Measurements from ENCODE around the gene THAP10.

THAP10 gene

DNA sequence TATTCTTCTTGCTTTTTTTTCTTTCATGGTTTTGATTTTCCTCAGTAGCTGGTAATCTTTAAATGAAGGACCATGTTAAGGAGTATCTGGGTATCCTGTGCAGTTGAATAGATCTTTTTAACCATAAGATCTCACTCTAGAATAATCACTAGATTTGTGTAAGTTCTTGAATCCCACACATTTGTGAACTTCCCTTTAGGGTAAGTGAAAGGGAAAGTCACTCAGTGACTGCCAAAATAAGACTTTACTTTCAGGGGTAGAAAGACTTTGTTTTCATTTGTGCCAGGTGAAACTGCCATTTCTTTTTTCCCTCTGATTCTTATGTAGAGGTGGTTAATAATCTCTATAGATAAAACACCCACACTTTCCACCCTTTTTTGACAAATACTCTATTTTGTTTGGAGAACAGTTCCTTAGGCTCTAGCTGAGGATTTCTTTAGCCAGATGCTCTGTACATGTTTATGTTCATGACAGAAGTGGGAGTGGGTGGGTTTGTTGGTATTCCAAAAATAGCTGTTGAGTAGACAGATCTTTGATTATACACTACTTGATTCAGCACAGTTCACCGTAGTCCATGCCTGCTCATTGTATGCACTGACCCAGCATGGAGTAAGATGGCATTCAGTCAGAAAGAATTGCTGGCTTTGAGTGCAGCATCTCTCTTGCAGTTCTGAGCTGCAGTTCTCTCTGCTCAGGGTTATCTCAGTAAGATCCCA, 28.9 kb upstream of the THAP10 start:
- Histone ChIP-seq H3K4me3 (ENCODE audit: insufficient read depth, low read depth, low read length) (no peak overlapping the region), H3K4me1 (ENCODE audit: control insufficient read depth, insufficient read depth, low read length) (no peaks in the 10 kb centered on the region), H3K27ac (ENCODE audit: insufficient read depth, low read depth, low read length, poor library complexity, severe bottlenecking) (no peak overlapping the region), H3K27me3 (ENCODE audit: control insufficient read depth, insufficient read depth, low read length, poor library complexity, severe bottlenecking) (no peaks in the 10 kb centered on the region), H3K36me3 (ENCODE audit: control insufficient read depth, insufficient read depth, low read length) (no peaks in the 10 kb centered on the region), H3K9me3 (ENCODE audit: control insufficient read depth, low read length) (no peaks in the 10 kb centered on the region)
- 81 to 88% methylated on average over 1 of the region's 1 CpG for WGBS, 2 experiments

DNA sequence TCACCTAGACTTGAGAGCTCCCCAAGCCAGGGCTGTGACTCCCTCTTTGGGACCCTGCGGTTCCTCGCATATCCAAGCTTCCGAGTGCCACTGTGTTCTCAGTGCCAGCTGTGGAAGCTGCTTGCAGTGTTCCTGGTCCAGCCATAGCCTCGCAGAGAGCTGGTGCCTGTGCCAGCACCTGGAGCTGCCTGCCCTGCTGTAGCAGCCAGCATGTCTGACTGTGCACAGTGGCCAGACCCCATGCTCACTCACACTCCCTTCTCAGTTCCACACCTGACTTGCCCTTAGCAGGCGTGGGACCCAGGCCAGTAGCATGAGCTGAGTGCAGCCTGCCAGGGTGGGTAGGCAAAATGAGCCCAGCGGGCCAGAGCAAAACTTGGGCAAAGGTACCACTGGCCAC, 25.7 kb upstream of the THAP10 start:
- Histone ChIP-seq H3K4me3 (ENCODE audit: insufficient read depth, low read depth, low read length) (no peak overlapping the region), H3K9me3 (ENCODE audit: control insufficient read depth, low read length) (no peaks in the 10 kb centered on the region), H3K27ac (ENCODE audit: insufficient read depth, low read depth, low read length, poor library complexity, severe bottlenecking) (no peak overlapping the region), H3K27me3 (ENCODE audit: control insufficient read depth, insufficient read depth, low read length, poor library complexity, severe bottlenecking) (no peaks in the 10 kb centered on the region), H3K36me3 (ENCODE audit: control insufficient read depth, insufficient read depth, low read length) (no peaks in the 10 kb centered on the region), H3K4me1 (ENCODE audit: control insufficient read depth, insufficient read depth, low read length) (no peaks in the 10 kb centered on the region)
- whole genome bisulfite sequencing, 2 experiments: 93 to 94% methylated on average over 6 of the region's 6 CpGs

DNA sequence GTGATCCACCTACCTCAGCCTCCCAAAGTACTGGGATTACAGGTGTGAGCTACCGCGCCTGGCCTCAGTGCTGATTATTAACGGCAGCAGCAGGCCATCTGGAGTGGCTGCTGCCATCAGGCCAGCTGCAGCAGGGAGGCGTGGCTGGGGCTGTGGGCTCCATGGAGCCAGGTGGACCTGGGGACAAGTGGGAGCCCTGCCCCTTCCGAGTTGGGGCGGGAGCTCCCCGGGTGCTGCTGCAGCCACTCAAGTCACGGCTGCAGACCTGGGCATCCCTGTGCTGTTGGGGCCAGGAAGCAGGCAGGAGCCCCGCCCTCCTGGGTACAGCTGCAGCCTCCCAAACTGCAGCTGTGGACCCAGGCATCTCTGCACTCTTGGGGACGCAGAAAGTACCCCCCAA, 24.3 kb upstream of the THAP10 start:
- Histone ChIP-seq H3K4me3 (ENCODE audit: insufficient read depth, low read depth, low read length) (no peak overlapping the region), H3K27ac (ENCODE audit: insufficient read depth, low read depth, low read length, poor library complexity, severe bottlenecking) (no peak overlapping the region), H3K36me3 (ENCODE audit: control insufficient read depth, insufficient read depth, low read length) (no peaks in the 10 kb centered on the region), H3K27me3 (ENCODE audit: control insufficient read depth, insufficient read depth, low read length, poor library complexity, severe bottlenecking) (no peaks in the 10 kb centered on the region), H3K4me1 (ENCODE audit: control insufficient read depth, insufficient read depth, low read length) (no peaks in the 10 kb centered on the region), H3K9me3 (ENCODE audit: control insufficient read depth, low read length) (no peaks in the 10 kb centered on the region)
- WGBS, 2 experiments: 90 to 94% methylated on average over 10 of the region's 10 CpGs

DNA sequence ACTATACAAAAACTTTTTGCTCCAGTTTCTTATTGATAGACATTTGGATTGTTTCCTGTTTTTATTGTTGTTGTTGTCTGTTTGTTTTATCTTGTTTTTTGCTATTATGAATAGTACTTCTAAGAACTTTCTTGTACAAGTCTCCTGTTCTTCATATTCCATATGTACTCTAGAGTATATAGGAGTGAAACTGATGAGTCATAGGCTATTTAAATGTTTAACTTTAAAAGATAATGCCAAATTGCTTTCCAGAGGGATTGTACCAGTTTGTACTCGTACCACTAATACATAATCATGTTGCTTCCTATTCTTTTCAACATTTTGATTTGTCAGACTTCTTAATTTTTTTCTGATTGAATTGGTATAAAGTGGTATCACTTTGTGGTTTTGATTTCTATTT, 20.0 kb upstream of the THAP10 start:
- Histone ChIP-seq H3K9me3 (ENCODE audit: control insufficient read depth, low read length) (no peaks in the 10 kb centered on the region), H3K27me3 (ENCODE audit: control insufficient read depth, insufficient read depth, low read length, poor library complexity, severe bottlenecking) (no peaks in the 10 kb centered on the region), H3K27ac (ENCODE audit: insufficient read depth, low read depth, low read length, poor library complexity, severe bottlenecking) (no peak overlapping the region), H3K4me3 (ENCODE audit: insufficient read depth, low read depth, low read length) (no peak overlapping the region), H3K36me3 (ENCODE audit: control insufficient read depth, insufficient read depth, low read length) (peaks cover 16% of the 10 kb centered on the region), H3K4me1 (ENCODE audit: control insufficient read depth, insufficient read depth, low read length) (no peaks in the 10 kb centered on the region)
- 100% methylated on average over 1 of the region's 1 CpG; no CpG with 5 or more reads in 1 of the 2 experiments for WGBS, 2 experiments

DNA sequence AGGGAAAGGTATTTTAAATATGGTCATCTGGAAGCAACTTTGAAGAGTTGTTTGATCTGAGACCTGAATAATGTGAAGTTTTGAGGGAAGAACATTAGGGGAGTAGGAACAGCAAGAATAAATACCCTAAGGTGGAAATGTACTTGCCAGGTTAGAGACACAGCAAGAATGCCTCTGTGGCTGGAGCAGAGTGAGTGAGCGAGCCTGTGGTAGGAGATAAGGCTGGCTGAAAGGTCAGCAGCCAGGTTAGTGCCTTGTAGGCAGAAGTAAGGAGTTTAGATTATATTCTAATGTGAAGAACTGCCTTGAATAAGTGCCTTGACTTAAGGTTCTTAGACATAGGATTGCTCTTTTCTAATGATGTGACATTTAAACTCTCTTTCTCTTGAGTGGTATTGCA, 18.7 kb upstream of the THAP10 start:
- WGBS, 2 experiments: 92 to 95% methylated on average over 1 of the region's 1 CpG
- Histone ChIP-seq H3K4me3 (ENCODE audit: insufficient read depth, low read depth, low read length) (no peak overlapping the region), H3K4me1 (ENCODE audit: control insufficient read depth, insufficient read depth, low read length) (no peaks in the 10 kb centered on the region), H3K9me3 (ENCODE audit: control insufficient read depth, low read length) (no peaks in the 10 kb centered on the region), H3K36me3 (ENCODE audit: control insufficient read depth, insufficient read depth, low read length) (peaks cover 23% of the 10 kb centered on the region), H3K27ac (ENCODE audit: insufficient read depth, low read depth, low read length, poor library complexity, severe bottlenecking) (no peak overlapping the region), H3K27me3 (ENCODE audit: control insufficient read depth, insufficient read depth, low read length, poor library complexity, severe bottlenecking) (no peaks in the 10 kb centered on the region)

DNA sequence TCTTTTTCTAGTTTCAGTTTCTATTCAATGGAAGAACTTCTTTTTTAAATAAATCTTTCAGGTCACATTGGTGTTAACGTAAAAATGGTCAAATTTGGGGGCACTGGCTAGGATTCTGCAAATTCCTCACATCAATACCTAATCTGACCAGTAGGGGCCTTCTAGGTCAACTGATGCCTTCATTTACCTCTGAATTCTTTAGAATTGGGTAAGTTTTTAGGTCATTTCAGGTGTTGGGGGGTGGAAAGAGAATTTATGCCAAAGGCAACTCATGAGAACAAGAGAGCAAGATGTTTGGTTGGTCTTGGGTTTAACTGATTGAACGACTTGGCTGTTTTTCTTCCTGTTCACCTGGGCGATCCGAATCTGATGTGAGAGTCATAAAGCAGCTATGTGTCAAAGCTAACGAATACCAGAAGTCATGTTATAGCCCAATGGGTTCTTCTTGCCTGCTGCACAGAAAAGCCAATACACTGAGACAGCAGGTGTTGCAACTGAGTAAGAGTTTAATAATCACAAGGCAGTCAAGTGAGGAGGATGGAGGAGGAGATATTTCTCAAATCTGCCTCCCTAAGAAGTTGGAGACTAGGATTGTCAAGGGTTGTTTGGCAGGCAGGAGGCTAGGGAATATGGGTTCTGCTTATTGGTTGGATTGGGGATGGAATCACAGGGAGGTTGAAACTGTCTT, 15.7 kb upstream of the THAP10 start:
- Histone ChIP-seq H3K4me3 (ENCODE audit: insufficient read depth, low read depth, low read length) (no peak overlapping the region), H3K36me3 (ENCODE audit: control insufficient read depth, insufficient read depth, low read length) (peaks cover 23% of the 10 kb centered on the region), H3K27me3 (ENCODE audit: control insufficient read depth, insufficient read depth, low read length, poor library complexity, severe bottlenecking) (no peaks in the 10 kb centered on the region), H3K4me1 (ENCODE audit: control insufficient read depth, insufficient read depth, low read length) (no peaks in the 10 kb centered on the region), H3K27ac (ENCODE audit: insufficient read depth, low read depth, low read length, poor library complexity, severe bottlenecking) (no peak overlapping the region), H3K9me3 (ENCODE audit: control insufficient read depth, low read length) (no peaks in the 10 kb centered on the region)
- WGBS, 2 experiments: 96 to 98% methylated on average over 5 of the region's 5 CpGs

DNA sequence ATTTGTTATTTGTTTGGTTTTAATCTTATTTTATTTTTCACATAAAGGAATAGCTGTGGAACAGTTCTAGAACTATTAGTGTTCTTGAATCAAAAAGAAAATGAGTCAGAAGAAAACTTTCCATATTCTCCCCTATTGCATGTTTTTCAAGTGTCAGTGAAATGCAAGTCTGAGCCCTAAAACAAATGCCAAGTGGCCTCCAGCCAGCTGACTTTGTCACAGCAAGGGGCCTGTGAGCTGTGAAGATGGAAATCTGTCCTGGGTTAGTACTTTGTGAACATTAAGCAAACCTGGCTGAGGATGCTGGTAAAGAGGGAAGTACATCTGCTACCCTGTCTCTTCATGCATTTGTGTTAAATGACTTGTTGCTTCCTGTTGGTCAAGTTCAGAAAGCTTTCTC, 14.6 kb upstream of the THAP10 start:
- H3K27ac ChIP-seq (ENCODE audit: insufficient read depth, low read depth, low read length, poor library complexity, severe bottlenecking): no peak overlapping the region
- H3K36me3 ChIP-seq (ENCODE audit: control insufficient read depth, insufficient read depth, low read length): peaks cover 23% of the 10 kb centered on the region
- H3K4me1 ChIP-seq (ENCODE audit: control insufficient read depth, insufficient read depth, low read length): no peaks in the 10 kb centered on the region
- no peaks in the 10 kb centered on the region for H3K9me3 ChIP-seq (ENCODE audit: control insufficient read depth, low read length)
- H3K4me3 ChIP-seq (ENCODE audit: insufficient read depth, low read depth, low read length): no peak overlapping the region
- H3K27me3 ChIP-seq (ENCODE audit: control insufficient read depth, insufficient read depth, low read length, poor library complexity, severe bottlenecking): no peaks in the 10 kb centered on the region

DNA sequence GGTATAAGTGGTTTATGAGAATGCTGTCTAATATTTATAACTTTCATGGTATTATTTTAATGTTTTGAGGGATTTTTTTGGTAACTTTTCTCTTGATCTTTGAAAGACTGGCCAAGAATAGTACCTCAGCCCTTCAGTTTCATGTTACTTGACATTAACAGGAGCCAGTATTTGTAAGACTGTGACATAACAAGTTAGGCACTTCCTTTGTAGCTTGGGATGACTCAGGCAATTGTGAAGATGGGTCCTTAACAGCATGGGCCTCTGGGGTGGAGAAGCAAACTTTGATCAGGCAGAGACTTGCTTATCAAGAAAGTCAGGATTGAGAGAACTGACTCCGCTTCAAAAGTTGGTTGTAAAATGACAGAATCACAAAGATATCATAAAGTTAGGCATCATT, 9.9 kb upstream of the THAP10 start:
- H3K27me3 ChIP-seq (ENCODE audit: control insufficient read depth, insufficient read depth, low read length, poor library complexity, severe bottlenecking): no peaks in the 10 kb centered on the region
- peaks cover 6% of the 10 kb centered on the region for H3K36me3 ChIP-seq (ENCODE audit: control insufficient read depth, insufficient read depth, low read length)
- no peak overlapping the region for H3K4me3 ChIP-seq (ENCODE audit: insufficient read depth, low read depth, low read length)
- H3K9me3 ChIP-seq (ENCODE audit: control insufficient read depth, low read length): no peaks in the 10 kb centered on the region
- 92 to 97% methylated on average over 1 of the region's 1 CpG for WGBS, 2 experiments
- no peak overlapping the region for H3K27ac ChIP-seq (ENCODE audit: insufficient read depth, low read depth, low read length, poor library complexity, severe bottlenecking)
- H3K4me1 ChIP-seq (ENCODE audit: control insufficient read depth, insufficient read depth, low read length): no peaks in the 10 kb centered on the region

DNA sequence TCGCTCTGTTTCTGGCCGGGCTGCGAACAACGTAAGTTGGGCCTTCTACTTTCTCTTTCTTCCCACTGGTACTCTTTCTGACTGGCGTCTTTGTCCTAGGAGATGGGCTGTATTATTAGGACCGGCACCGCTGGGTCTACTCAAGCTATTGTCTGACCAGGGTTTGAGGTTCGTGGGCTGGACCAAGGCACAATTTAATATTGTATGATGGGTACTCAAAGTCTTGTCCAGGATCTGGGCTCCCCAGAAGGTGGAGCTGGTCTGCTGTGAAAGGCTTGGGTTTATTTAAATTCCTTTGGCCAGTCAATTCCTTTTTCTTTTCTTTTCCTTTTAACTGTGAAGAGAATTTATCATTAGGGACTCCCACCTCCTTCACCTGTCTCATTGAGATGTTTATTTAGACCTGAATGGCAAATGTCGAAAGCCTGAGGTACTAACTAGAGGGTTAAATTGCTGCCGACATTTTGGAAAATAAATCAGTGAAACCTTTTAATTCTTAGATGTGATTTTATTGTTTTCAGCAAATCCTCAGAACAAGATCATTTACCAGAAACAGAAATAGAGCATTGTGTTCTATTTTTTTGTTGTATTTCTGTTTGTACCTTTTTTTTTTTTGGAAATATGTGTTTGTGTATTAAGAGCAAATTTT, 803 bp upstream of the THAP10 start:
- Histone ChIP-seq H3K27me3 (ENCODE audit: control insufficient read depth, insufficient read depth, low read length, poor library complexity, severe bottlenecking) (no peaks in the 10 kb centered on the region), H3K27ac (ENCODE audit: insufficient read depth, low read depth, low read length, poor library complexity, severe bottlenecking) (peak overlapping the region; percentile 56), H3K36me3 (ENCODE audit: control insufficient read depth, insufficient read depth, low read length) (no peaks in the 10 kb centered on the region), H3K4me3 (ENCODE audit: insufficient read depth, low read depth, low read length) (peak overlapping the region; percentile 61), H3K9me3 (ENCODE audit: control insufficient read depth, low read length) (no peaks in the 10 kb centered on the region), H3K4me1 (ENCODE audit: control insufficient read depth, insufficient read depth, low read length) (peaks cover 11% of the 10 kb centered on the region)
- 12 to 14% methylated on average over 10 of the region's 10 CpGs for WGBS, 2 experiments

DNA sequence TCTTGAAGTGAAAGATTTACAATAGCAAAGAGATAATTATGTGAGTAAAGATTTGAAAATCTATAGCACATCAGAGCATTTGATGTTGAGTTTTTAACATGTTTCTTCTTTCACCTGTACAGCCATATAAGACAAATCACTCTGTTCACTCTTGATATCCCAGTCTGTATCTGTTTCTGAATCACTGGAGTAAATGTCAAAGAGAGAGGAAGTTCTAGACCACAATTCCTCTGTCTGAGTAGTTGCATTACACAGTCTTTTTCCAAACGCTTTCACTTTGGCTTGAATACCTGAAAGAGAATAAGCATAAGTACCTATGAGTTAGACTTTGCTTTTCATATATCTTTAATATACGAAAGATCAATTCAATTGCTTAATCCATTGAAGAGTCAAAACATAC, 9.9 kb downstream of the THAP10 start:
- Histone ChIP-seq H3K4me1 (ENCODE audit: control insufficient read depth, insufficient read depth, low read length) (no peaks in the 10 kb centered on the region), H3K4me3 (ENCODE audit: insufficient read depth, low read depth, low read length) (no peak overlapping the region)
- 83 to 88% methylated on average over 1 to 2 of the region's 2 CpGs for WGBS, 2 experiments

More for the DNA sequence above, 9.9 kb downstream of the THAP10 start:
- H3K27me3 ChIP-seq (ENCODE audit: control insufficient read depth, insufficient read depth, low read length, poor library complexity, severe bottlenecking): no peaks in the 10 kb centered on the region
- no peaks in the 10 kb centered on the region for H3K36me3 ChIP-seq (ENCODE audit: control insufficient read depth, insufficient read depth, low read length)
- no peaks in the 10 kb centered on the region for H3K9me3 ChIP-seq (ENCODE audit: control insufficient read depth, low read length)
- no peak overlapping the region for H3K27ac ChIP-seq (ENCODE audit: insufficient read depth, low read depth, low read length, poor library complexity, severe bottlenecking)
